ENCODE measurements around the gene KCNIP4.

Gene KCNIP4

DNA sequence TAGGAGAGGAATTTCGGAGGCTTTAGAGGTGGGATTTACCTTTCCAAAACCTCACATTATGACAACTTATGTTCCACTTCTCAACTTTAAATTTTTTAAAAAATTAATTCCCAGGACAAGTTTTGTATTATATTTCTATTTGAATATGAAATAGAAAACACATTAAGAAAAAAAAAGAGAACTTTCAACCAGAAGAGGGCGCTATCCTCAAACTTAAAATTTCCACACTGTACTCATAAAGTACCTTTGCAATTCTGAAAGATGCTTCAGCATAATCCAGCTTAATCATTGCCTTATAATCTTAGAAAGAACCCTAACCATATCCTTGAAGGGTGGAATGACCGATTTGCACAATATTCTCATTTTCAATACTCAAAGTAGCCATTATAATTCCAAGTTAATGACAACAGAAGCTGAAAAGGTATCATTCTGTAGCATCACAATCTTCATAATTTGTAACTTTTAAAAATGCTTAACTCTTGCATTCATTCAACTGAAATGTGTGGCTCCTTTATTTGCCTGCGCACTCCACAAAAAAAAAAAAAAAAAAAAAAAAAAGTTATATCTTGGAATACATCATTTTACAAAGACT is 158.0 kb downstream of the KCNIP4 start:
- no peak overlapping the region for H3K9ac ChIP-seq (ENCODE audit: low read depth, low read length, poor library complexity, severe bottlenecking)
- H3F3A ChIP-seq (ENCODE audit: low read depth), result no peaks in the 10 kb centered on the region
- H3K36me3 ChIP-seq (ENCODE audit: insufficient read depth, low read length), result no peaks in the 10 kb centered on the region
- no peaks in the 10 kb centered on the region for H3K9me3 ChIP-seq (ENCODE audit: insufficient read depth, low read depth, low read length)
- no peaks in the 10 kb centered on the region for H3K4me1 ChIP-seq (ENCODE audit: insufficient read depth, low read length, poor library complexity, severe bottlenecking)
- H3K79me2 ChIP-seq (ENCODE audit: insufficient read depth, low read length), result no peaks in the 10 kb centered on the region
- no peak overlapping the region for H3K4me2 ChIP-seq (ENCODE audit: low read depth, low read length, poor library complexity, severe bottlenecking)
- H4K20me1 ChIP-seq (ENCODE audit: insufficient read depth, low read length, poor library complexity, severe bottlenecking), result no peaks in the 10 kb centered on the region
- H2AFZ ChIP-seq (ENCODE audit: low read length), result no peak overlapping the region
- no peaks in the 10 kb centered on the region for H3K9me2 ChIP-seq (replicated peaks; ENCODE audit: low read depth, low read length)
- no peak for TF ChIP-seq EZH2phosphoT487 (IDR thresholded peaks at IDR 0.05; ENCODE audit: borderline replicate concordance)
- TF ChIP-seq, protein P1, sequence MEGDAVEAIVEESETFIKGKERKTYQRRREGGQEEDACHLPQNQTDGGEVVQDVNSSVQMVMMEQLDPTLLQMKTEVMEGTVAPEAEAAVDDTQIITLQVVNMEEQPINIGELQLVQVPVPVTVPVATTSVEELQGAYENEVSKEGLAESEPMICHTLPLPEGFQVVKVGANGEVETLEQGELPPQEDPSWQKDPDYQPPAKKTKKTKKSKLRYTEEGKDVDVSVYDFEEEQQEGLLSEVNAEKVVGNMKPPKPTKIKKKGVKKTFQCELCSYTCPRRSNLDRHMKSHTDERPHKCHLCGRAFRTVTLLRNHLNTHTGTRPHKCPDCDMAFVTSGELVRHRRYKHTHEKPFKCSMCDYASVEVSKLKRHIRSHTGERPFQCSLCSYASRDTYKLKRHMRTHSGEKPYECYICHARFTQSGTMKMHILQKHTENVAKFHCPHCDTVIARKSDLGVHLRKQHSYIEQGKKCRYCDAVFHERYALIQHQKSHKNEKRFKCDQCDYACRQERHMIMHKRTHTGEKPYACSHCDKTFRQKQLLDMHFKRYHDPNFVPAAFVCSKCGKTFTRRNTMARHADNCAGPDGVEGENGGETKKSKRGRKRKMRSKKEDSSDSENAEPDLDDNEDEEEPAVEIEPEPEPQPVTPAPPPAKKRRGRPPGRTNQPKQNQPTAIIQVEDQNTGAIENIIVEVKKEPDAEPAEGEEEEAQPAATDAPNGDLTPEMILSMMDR (conservative IDR thresholded peaks at IDR 0.05; ENCODE audit: low read length), result peak; percentile 71
- no peaks in the 10 kb centered on the region for H3K27me3 ChIP-seq (ENCODE audit: insufficient read depth, low read length, poor library complexity, severe bottlenecking)
- no peak overlapping the region for H3K4me3 ChIP-seq (ENCODE audit: low read length, poor library complexity, severe bottlenecking)

DNA sequence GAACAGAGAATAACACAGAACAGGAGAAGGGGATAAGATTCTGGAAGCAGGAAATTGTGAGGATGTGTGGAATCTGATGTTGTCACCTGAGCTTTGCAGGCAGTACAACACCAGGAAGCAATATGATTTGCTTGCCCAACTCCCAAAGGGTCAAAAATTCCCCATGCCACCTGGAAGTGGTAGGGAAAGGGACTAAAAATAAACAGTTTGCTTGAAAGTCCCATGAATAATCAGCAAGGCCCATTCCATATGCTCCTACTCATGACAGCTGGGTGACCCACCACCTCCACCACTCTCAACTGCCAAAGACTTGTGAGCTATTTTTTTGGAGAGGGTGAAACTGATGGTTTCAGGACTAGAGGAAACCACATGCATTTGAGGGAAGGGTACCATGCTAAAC is 168.4 kb downstream of the KCNIP4 start:
- no peaks in the 10 kb centered on the region for H3K9me3 ChIP-seq (ENCODE audit: insufficient read depth, low read depth, low read length)
- TF ChIP-seq EZH2phosphoT487 (IDR thresholded peaks at IDR 0.05; ENCODE audit: borderline replicate concordance), result no peak
- TF ChIP-seq, protein P1 (conservative IDR thresholded peaks at IDR 0.05; ENCODE audit: low read length), result no peak
- no peaks in the 10 kb centered on the region for H3F3A ChIP-seq (ENCODE audit: low read depth)
- H3K79me2 ChIP-seq (ENCODE audit: insufficient read depth, low read length), result no peaks in the 10 kb centered on the region
- no peaks in the 10 kb centered on the region for H3K27me3 ChIP-seq (ENCODE audit: insufficient read depth, low read length, poor library complexity, severe bottlenecking)
- H3K9me2 ChIP-seq (replicated peaks; ENCODE audit: low read depth, low read length), result no peaks in the 10 kb centered on the region
- H3K4me2 ChIP-seq (ENCODE audit: low read depth, low read length, poor library complexity, severe bottlenecking), result no peak overlapping the region
- H4K20me1 ChIP-seq (ENCODE audit: insufficient read depth, low read length, poor library complexity, severe bottlenecking), result no peaks in the 10 kb centered on the region
- H3K4me3 ChIP-seq (ENCODE audit: low read length, poor library complexity, severe bottlenecking), result no peak overlapping the region
- no peaks in the 10 kb centered on the region for H3K36me3 ChIP-seq (ENCODE audit: insufficient read depth, low read length)
- no peak overlapping the region for H3K9ac ChIP-seq (ENCODE audit: low read depth, low read length, poor library complexity, severe bottlenecking)
- no peak overlapping the region for H2AFZ ChIP-seq (ENCODE audit: low read length)
- no peaks in the 10 kb centered on the region for H3K4me1 ChIP-seq (ENCODE audit: insufficient read depth, low read length, poor library complexity, severe bottlenecking)

DNA sequence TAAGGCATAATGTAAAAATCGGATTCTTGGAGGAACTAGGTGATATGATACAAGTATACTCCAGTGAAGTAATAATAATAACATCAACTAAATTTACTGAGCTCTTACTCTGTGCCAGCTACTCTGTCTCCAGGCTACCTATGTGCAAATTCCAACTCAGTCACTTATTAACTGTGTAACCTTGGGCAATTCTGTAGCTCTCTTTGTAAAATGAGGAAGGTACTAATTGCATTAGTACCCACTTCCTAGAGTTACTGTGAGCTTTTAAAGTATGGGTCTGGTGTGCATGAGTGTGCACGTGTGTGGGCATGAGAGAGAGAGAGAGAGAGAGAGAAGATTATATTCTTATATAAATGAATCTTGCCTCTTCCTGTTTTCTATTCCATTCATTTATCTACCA is 169.9 kb downstream of the KCNIP4 start:
- Histone ChIP-seq H3K4me2 (ENCODE audit: low read depth, low read length, poor library complexity, severe bottlenecking) (no peak overlapping the region), H3K4me1 (ENCODE audit: insufficient read depth, low read length, poor library complexity, severe bottlenecking) (no peaks in the 10 kb centered on the region), H3K79me2 (ENCODE audit: insufficient read depth, low read length) (no peaks in the 10 kb centered on the region), H3K9ac (ENCODE audit: low read depth, low read length, poor library complexity, severe bottlenecking) (no peak overlapping the region), H3F3A (ENCODE audit: low read depth) (no peaks in the 10 kb centered on the region), H2AFZ (ENCODE audit: low read length) (no peak overlapping the region), H3K9me3 (ENCODE audit: insufficient read depth, low read depth, low read length) (no peaks in the 10 kb centered on the region), H3K36me3 (ENCODE audit: insufficient read depth, low read length) (no peaks in the 10 kb centered on the region), H3K27me3 (ENCODE audit: insufficient read depth, low read length, poor library complexity, severe bottlenecking) (no peaks in the 10 kb centered on the region), H3K9me2 (replicated peaks; ENCODE audit: low read depth, low read length) (no peaks in the 10 kb centered on the region), H3K4me3 (ENCODE audit: low read length, poor library complexity, severe bottlenecking) (no peak overlapping the region), H4K20me1 (ENCODE audit: insufficient read depth, low read length, poor library complexity, severe bottlenecking) (no peaks in the 10 kb centered on the region)
- no peak for TF ChIP-seq EZH2phosphoT487 (IDR thresholded peaks at IDR 0.05; ENCODE audit: borderline replicate concordance)
- TF ChIP-seq, protein P1 (conservative IDR thresholded peaks at IDR 0.05; ENCODE audit: low read length), result no peak
